Smooth muscle cell (in vitro differentiated cells): ENCODE measurements around the gene KLF1. TPM values are rescaled to one million over a fixed set of nuclear protein-coding genes. Genes with fewer than 3 reads are reported as not detected.

Experiments
- DNase-seq: peaks from one replicate; lab custom pipeline; 2025; ENCODE audit not compliant: unreplicated experiment; lab: John Stamatoyannopoulos, UW
- H2AFZ ChIP-seq: fragments of 200-600 bp; sonication (generic); 2 replicates; pipeline ENCODE4 v1.6.0; 2016; ENCODE audit warnings: antibody characterized with exemption, low read depth, mild to moderate bottlenecking
- H3F3A ChIP-seq: fragments of 200-600 bp; sonication (generic); 2 replicates; pipeline ENCODE4 v1.6.0; 2017; ENCODE audit warnings: antibody characterized with exemption, low read depth
- H3K27ac ChIP-seq: fragments of 200-600 bp; sonication (generic); 2 replicates; pipeline ENCODE4 v1.5.1; 2016; ENCODE audit warnings: low read depth, mild to moderate bottlenecking
- H3K27me3 ChIP-seq: fragments of 200-600 bp; sonication (generic); 2 replicates; pipeline ENCODE4 v1.6.1; 2016; ENCODE audit warnings: low read depth, mild to moderate bottlenecking
- H3K36me3 ChIP-seq: fragments of 200-600 bp; sonication (generic); 2 replicates; pipeline ENCODE4 v1.5.1; 2016; ENCODE audit warnings: low read depth
- H3K4me1 ChIP-seq: fragments of 200-600 bp; sonication (generic); 2 replicates; pipeline ENCODE4 v1.5.1; 2016; ENCODE audit warnings: low read depth
- H3K4me2 ChIP-seq: fragments of 200-600 bp; sonication (generic); 2 replicates; pipeline ENCODE4 v1.6.0; 2016; ENCODE audit warnings: mild to moderate bottlenecking
- H3K4me3 ChIP-seq: fragments of 200-600 bp; sonication (generic); 2 replicates; pipeline ENCODE4 v1.5.1; 2016; ENCODE audit warnings: mild to moderate bottlenecking
- H3K79me2 ChIP-seq: fragments of 200-600 bp; sonication (generic); 2 replicates; pipeline ENCODE4 v1.6.0; 2016; ENCODE audit warnings: low read depth, mild to moderate bottlenecking
- H3K9ac ChIP-seq: fragments of 200-600 bp; sonication (generic); 2 replicates; pipeline ENCODE4 v1.6.0; 2016; ENCODE audit warnings: low read depth
- H3K9me3 ChIP-seq: fragments of 200-600 bp; sonication (generic); replicated peaks from 2 replicates; pipeline ENCODE4 v1.5.1; 2016; ENCODE audit warnings: low read depth
- H4K20me1 ChIP-seq: fragments of 200-600 bp; sonication (generic); 2 replicates; pipeline ENCODE4 v1.6.0; 2016; ENCODE audit warnings: low read depth
- WGBS: methylation state at CpG from one replicate; pipeline ENCODE4 v1.1.7; 2016; ENCODE audit warnings: low lambda C conversion rate; 5-methylcytosine and 5-hydroxymethylcytosine counted together
- microRNA-seq: library from miRNA; unstranded; fragments of <30 nt; microRNA quantifications from one replicate; pipeline ENCODE4, GENCODE V29; 2016; ENCODE audit warnings: borderline number of aligned reads
- polyA plus RNA-seq: library from polyadenylated mRNA; unstranded; fragments of >200 nt; fragmentation: Nextera tagmentation; extraction: Ambion mirVana; gene quantifications from 2 replicates; pipeline ENCODE4 v1.2.1, GENCODE V29; 2016
- small RNA-seq: library from RNA; depleted of rRNA; stranded (forward); fragments of <200 nt; gene quantifications from one replicate; pipeline ENCODE3, GENCODE V24; 2014
- total RNA-seq: library from RNA; depleted of rRNA; stranded (reverse); fragments of >200 nt; gene quantifications from 2 replicates; pipeline ENCODE4 v1.2.3, GENCODE V29; 2014
- TF ChIP-seq, protein P1 (sequence below): fragments of 200-600 bp; sonication (generic); IDR thresholded peaks from 2 replicates; pipeline ENCODE4 v1.5.1; 2017; ENCODE audit warnings: borderline replicate concordance, mild to moderate bottlenecking, antibody characterized with exemption; ENCODE audit not compliant: insufficient read depth, poor library complexity, severe bottlenecking

KLF1 gene
- total and polyA plus RNA-seq, 2 experiments from 2014 or later, result 0.09 TPM; not detected in 1

DNA sequence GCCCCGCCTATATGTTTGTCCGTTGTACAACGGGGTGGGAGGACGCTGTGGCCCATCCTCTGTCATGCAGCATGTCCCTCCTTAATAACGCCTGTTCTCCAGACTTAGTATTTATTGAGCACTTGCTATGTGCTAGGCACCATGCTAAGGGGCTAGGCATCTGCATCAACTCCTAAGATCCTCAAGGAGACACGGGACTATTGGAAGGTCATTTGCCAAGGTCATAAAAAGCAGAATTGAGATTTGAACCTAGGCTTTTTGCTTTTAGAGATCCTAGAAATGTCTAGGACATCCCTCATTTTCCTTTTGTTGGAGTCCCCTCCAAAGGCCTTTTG lies 50.5 kb downstream of the KLF1 start:
- no peak overlapping the region for H3K9ac ChIP-seq
- H3K79me2 ChIP-seq, result no peaks in the 10 kb centered on the region
- no peak for DNase-seq
- H4K20me1 ChIP-seq, result peaks cover 3% of the 10 kb centered on the region
- H3K4me3 ChIP-seq, result no peak overlapping the region
- H3K4me2 ChIP-seq, result no peak overlapping the region
- peaks cover 69% of the 10 kb centered on the region for H3K27me3 ChIP-seq
- H3K36me3 ChIP-seq, result no peaks in the 10 kb centered on the region
- no peaks in the 10 kb centered on the region for H3K9me3 ChIP-seq
- H3K4me1 ChIP-seq, result peaks cover 6% of the 10 kb centered on the region
- WGBS, result 16% methylated on average over 6 of the region's 6 CpGs
- no peak overlapping the region for H3K27ac ChIP-seq
- H3F3A ChIP-seq, result peaks cover 13% of the 10 kb centered on the region
- H2AFZ ChIP-seq, result no peak overlapping the region
- TF ChIP-seq, protein P1, sequence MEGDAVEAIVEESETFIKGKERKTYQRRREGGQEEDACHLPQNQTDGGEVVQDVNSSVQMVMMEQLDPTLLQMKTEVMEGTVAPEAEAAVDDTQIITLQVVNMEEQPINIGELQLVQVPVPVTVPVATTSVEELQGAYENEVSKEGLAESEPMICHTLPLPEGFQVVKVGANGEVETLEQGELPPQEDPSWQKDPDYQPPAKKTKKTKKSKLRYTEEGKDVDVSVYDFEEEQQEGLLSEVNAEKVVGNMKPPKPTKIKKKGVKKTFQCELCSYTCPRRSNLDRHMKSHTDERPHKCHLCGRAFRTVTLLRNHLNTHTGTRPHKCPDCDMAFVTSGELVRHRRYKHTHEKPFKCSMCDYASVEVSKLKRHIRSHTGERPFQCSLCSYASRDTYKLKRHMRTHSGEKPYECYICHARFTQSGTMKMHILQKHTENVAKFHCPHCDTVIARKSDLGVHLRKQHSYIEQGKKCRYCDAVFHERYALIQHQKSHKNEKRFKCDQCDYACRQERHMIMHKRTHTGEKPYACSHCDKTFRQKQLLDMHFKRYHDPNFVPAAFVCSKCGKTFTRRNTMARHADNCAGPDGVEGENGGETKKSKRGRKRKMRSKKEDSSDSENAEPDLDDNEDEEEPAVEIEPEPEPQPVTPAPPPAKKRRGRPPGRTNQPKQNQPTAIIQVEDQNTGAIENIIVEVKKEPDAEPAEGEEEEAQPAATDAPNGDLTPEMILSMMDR, result no peak

GRCh38 chr19:12834976-12835757 lies 51.8 kb downstream of the KLF1 start:
- Histone ChIP-seq H3K9me3 (no peaks in the 10 kb centered on the region), H3K36me3 (no peaks in the 10 kb centered on the region), H3K4me1 (peaks cover 3% of the 10 kb centered on the region), H3F3A (peaks cover 11% of the 10 kb centered on the region), H3K4me3 (no peak overlapping the region), H3K27me3 (peaks cover 60% of the 10 kb centered on the region), H3K9ac (no peak overlapping the region), H3K27ac (no peak overlapping the region), H4K20me1 (peaks cover 3% of the 10 kb centered on the region), H2AFZ (no peak overlapping the region), H3K79me2 (no peaks in the 10 kb centered on the region), H3K4me2 (no peak overlapping the region)
- 16% methylated on average over 38 of the region's 39 CpGs for WGBS
- DNase-seq, result no peak
- TF ChIP-seq, protein P1, result no peak

GRCh38 chr19:12834566-12834943 lies 52.4 kb downstream of the KLF1 start, which contains the start of gene RTBDN:
Gene RTBDN, minus strand, starts transcription at chr19:12834579. Its CDS starts 4,600 bp downstream, at chr19:12829979.
- peaks cover 3% of the 10 kb centered on the region for H3K4me1 ChIP-seq
- no peak for DNase-seq
- WGBS, result 12% methylated on average over 20 of the region's 20 CpGs
- TF ChIP-seq, protein P1, result no peak
- H3K4me2 ChIP-seq, result peak within 1 kb of the TSS; percentile 90
- peak within 1 kb of the TSS; percentile 55 for H3K4me3 ChIP-seq
- H2AFZ ChIP-seq, result peak within 1 kb of the TSS; percentile 69
- H3K27ac ChIP-seq, result no peak within 1 kb of the TSS
- H4K20me1 ChIP-seq, result peaks cover 3% of the 10 kb centered on the region
- H3K9ac ChIP-seq, result no peak within 1 kb of the TSS
- H3K36me3 ChIP-seq, result no peaks in the 10 kb centered on the region
- peaks cover 4% of the 10 kb centered on the region for H3F3A ChIP-seq
- no peaks in the 10 kb centered on the region for H3K79me2 ChIP-seq
- H3K27me3 ChIP-seq, result peaks cover 55% of the 10 kb centered on the region
- H3K9me3 ChIP-seq, result no peaks in the 10 kb centered on the region

Small RNA genes lying within 50 kb of the gene (microRNA-seq; reads per million reads assigned to microRNA genes)
- gene MIR5695 (not detected), gene MIR6794 (not detected)

Small RNA genes lying within 50 kb of the gene (small RNA-seq; reads per million reads assigned to genes)
- gene MIR5695, result 0.13 reads per million
- gene MIR6794, result not detected

Other genes starting within 250 kb of the KLF1 start
- gene MAN2B1, start 220.5 kb downstream of the KLF1 start, total RNA-seq, result 69.2 and 77.9 TPM in 2 replicates
- 46.1 and 51.0 TPM in 2 replicates for gene MAN2B1, start 220.5 kb downstream of the KLF1 start, polyA plus RNA-seq
- gene WDR83, start 220.4 kb downstream of the KLF1 start, total RNA-seq, result 4.8 and 12.4 TPM in 2 replicates
- gene WDR83, start 220.4 kb downstream of the KLF1 start, polyA plus RNA-seq, result 21.6 TPM in 2 replicates
- 44.0 and 67.6 TPM in 2 replicates for gene DHPS, start 205.3 kb downstream of the KLF1 start, total RNA-seq
- 43.9 and 57.3 TPM in 2 replicates for gene DHPS, start 205.3 kb downstream of the KLF1 start, polyA plus RNA-seq
- not detected in 2 replicates for gene GNG14, start 199.2 kb downstream of the KLF1 start, total RNA-seq
- gene GNG14, start 199.2 kb downstream of the KLF1 start, polyA plus RNA-seq, result 2.0 TPM in 1 of 2 replicates, not detected in the other
- gene FBXW9, start 190.6 kb downstream of the KLF1 start, total RNA-seq, result 9.1 and 9.5 TPM in 2 replicates
- 16.7 and 17.3 TPM in 2 replicates for gene FBXW9, start 190.6 kb downstream of the KLF1 start, polyA plus RNA-seq
- 43.0 and 45.4 TPM in 2 replicates for gene TNPO2, start 163.3 kb downstream of the KLF1 start, total RNA-seq
- gene TNPO2, start 163.3 kb downstream of the KLF1 start, polyA plus RNA-seq, result 8.7 and 10.7 TPM in 2 replicates
- 156 and 171 TPM in 2 replicates for gene TRIR, start 152.5 kb downstream of the KLF1 start, total RNA-seq
- 191 and 212 TPM in 2 replicates for gene TRIR, start 152.5 kb downstream of the KLF1 start, polyA plus RNA-seq
- 46.8 and 51.4 TPM in 2 replicates for gene GET3, start 149.7 kb downstream of the KLF1 start, total RNA-seq
- gene GET3, start 149.7 kb downstream of the KLF1 start, polyA plus RNA-seq, result 99.6 and 106 TPM in 2 replicates
- not detected in 2 replicates for gene BEST2, start 135.4 kb downstream of the KLF1 start, total RNA-seq
- 0.30 TPM in 1 of 2 replicates, not detected in the other for gene BEST2, start 135.4 kb downstream of the KLF1 start, polyA plus RNA-seq
- gene HOOK2, start 111.6 kb downstream of the KLF1 start, total RNA-seq, result 16.7 and 20.5 TPM in 2 replicates
- gene HOOK2, start 111.6 kb downstream of the KLF1 start, polyA plus RNA-seq, result 14.6 and 48.3 TPM in 2 replicates
- 687 and 756 TPM in 2 replicates for gene JUNB, start 95.7 kb downstream of the KLF1 start, total RNA-seq
- gene JUNB, start 95.7 kb downstream of the KLF1 start, polyA plus RNA-seq, result 1,281 and 1,575 TPM in 2 replicates
- gene PRDX2, start 85.4 kb downstream of the KLF1 start, total RNA-seq, result 351 and 400 TPM in 2 replicates
- 371 and 391 TPM in 2 replicates for gene PRDX2, start 85.4 kb downstream of the KLF1 start, polyA plus RNA-seq
- not detected in 2 replicates for gene THSD8, start 85.1 kb downstream of the KLF1 start, total RNA-seq
- gene THSD8, start 85.1 kb downstream of the KLF1 start, polyA plus RNA-seq, result 8.0 and 10.1 TPM in 2 replicates
- 8.7 and 15.7 TPM in 2 replicates for gene RNASEH2A, start 80.6 kb downstream of the KLF1 start, total RNA-seq
- 34.8 and 34.9 TPM in 2 replicates for gene RNASEH2A, start 80.6 kb downstream of the KLF1 start, polyA plus RNA-seq
- 4.6 TPM in 1 of 2 replicates, not detected in the other for gene RTBDN, start 52.6 kb downstream of the KLF1 start, total RNA-seq
- 1.7 TPM in 1 of 2 replicates, not detected in the other for gene RTBDN, start 52.6 kb downstream of the KLF1 start, polyA plus RNA-seq
- gene MAST1, start 48.7 kb downstream of the KLF1 start, total RNA-seq, result 0.99 and 3.2 TPM in 2 replicates
- gene MAST1, start 48.7 kb downstream of the KLF1 start, polyA plus RNA-seq, result 2.0 and 2.7 TPM in 2 replicates
- gene DNASE2, start 5.8 kb downstream of the KLF1 start, total RNA-seq, result 19.5 and 26.3 TPM in 2 replicates
- gene DNASE2, start 5.8 kb downstream of the KLF1 start, polyA plus RNA-seq, result 44.9 and 48.1 TPM in 2 replicates
- 9.7 and 17.4 TPM in 2 replicates for gene GCDH, start 4.0 kb upstream of the KLF1 start, total RNA-seq
- 10.9 and 15.3 TPM in 2 replicates for gene GCDH, start 4.0 kb upstream of the KLF1 start, polyA plus RNA-seq
- 0.90 and 1.4 TPM in 2 replicates for gene SYCE2, start 32.1 kb upstream of the KLF1 start, total RNA-seq
- 0.91 and 2.9 TPM in 2 replicates for gene SYCE2, start 32.1 kb upstream of the KLF1 start, polyA plus RNA-seq
- 28.6 and 46.1 TPM in 2 replicates for gene FARSA, start 46.5 kb upstream of the KLF1 start, total RNA-seq
- 86.9 and 94.0 TPM in 2 replicates for gene FARSA, start 46.5 kb upstream of the KLF1 start, polyA plus RNA-seq
- 800 and 956 TPM in 2 replicates for gene CALR, start 51.4 kb upstream of the KLF1 start, total RNA-seq
- gene CALR, start 51.4 kb upstream of the KLF1 start, polyA plus RNA-seq, result 640 and 833 TPM in 2 replicates
- 74.4 and 97.1 TPM in 2 replicates for gene RAD23A, start 58.7 kb upstream of the KLF1 start, total RNA-seq
- 176 and 191 TPM in 2 replicates for gene RAD23A, start 58.7 kb upstream of the KLF1 start, polyA plus RNA-seq
- gene GADD45GIP1, start 70.0 kb upstream of the KLF1 start, total RNA-seq, result 51.5 and 51.6 TPM in 2 replicates
- 152 and 153 TPM in 2 replicates for gene GADD45GIP1, start 70.0 kb upstream of the KLF1 start, polyA plus RNA-seq
- gene DAND5, start 82.4 kb upstream of the KLF1 start, total RNA-seq, result not detected in 2 replicates
- 0.18 TPM in 1 of 2 replicates, not detected in the other for gene DAND5, start 82.4 kb upstream of the KLF1 start, polyA plus RNA-seq
- 2.3 TPM in 2 replicates for gene NFIX, start 108.3 kb upstream of the KLF1 start, total RNA-seq
- 1.8 and 1.9 TPM in 2 replicates for gene NFIX, start 108.3 kb upstream of the KLF1 start, polyA plus RNA-seq
- 2.2 and 2.8 TPM in 2 replicates for gene LYL1, start 215.7 kb upstream of the KLF1 start, total RNA-seq
- 2.1 and 3.2 TPM in 2 replicates for gene LYL1, start 215.7 kb upstream of the KLF1 start, polyA plus RNA-seq
- 19.1 and 21.9 TPM in 2 replicates for gene TRMT1, start 229.5 kb upstream of the KLF1 start, total RNA-seq
- 37.4 and 44.3 TPM in 2 replicates for gene TRMT1, start 229.5 kb upstream of the KLF1 start, polyA plus RNA-seq
- 34.1 and 44.6 TPM in 2 replicates for gene NACC1, start 231.1 kb upstream of the KLF1 start, total RNA-seq
- gene NACC1, start 231.1 kb upstream of the KLF1 start, polyA plus RNA-seq, result 9.9 and 12.8 TPM in 2 replicates